ENCODE measurements around the gene KCTD14.
"Not testable (repeated sequence)": the region's sequence is repeated elsewhere in the genome, so short reads cannot be mapped to it uniquely, and the experiment has no call there.

GRCh38 chr11:77986456-77986855, 36.6 kb downstream of the KCTD14 start:
- TF ChIP-seq CTCF (conservative IDR thresholded peaks at IDR 0.05; ENCODE audit: low read length); EZH2phosphoT487 (IDR thresholded peaks at IDR 0.05; ENCODE audit: borderline replicate concordance, low read depth, low read length): not testable (repeated sequence)

Measured in OCI-LY7 (cell line).